ENCODE data around the gene SLC38A10. TPM values are rescaled to one million over a fixed set of nuclear protein-coding genes. Genes with fewer than 3 reads are reported as not detected.

SLC38A10 gene
- total and polyA plus RNA-seq, 2 experiments from 2014 or later: 58.6 to 133 TPM

- Histone ChIP-seq H3K9ac (peak overlapping the region; percentile 90), H4K20me1 (ENCODE audit: insufficient read depth) (no peaks in the 10 kb centered on the region; the same call in 1 of the 2 replicates), H3K36me3 (ENCODE audit: low read depth) (no peaks in the 10 kb centered on the region), H2AFZ (peak overlapping the region; percentile 80), H3K27ac (peak overlapping the region; percentile 53), H3K79me2 (ENCODE audit: insufficient read depth) (peaks cover 53% of the 10 kb centered on the region), H3K9me3 (ENCODE audit: low read depth) (no peaks in the 10 kb centered on the region), H3K4me1 (ENCODE audit: insufficient read depth) (peaks cover 17% of the 10 kb centered on the region), H3K4me3 (peak overlapping the region; percentile 78), H3K27me3 (replicated peaks; ENCODE audit: insufficient read depth) (no peaks in the 10 kb centered on the region), H3F3A (ENCODE audit: insufficient read depth) (peaks cover 8% of the 10 kb centered on the region), H3K9me2 (ENCODE audit: insufficient read depth) (no peaks in the 10 kb centered on the region), H3K4me2 (ENCODE audit: unreplicated experiment) (peak overlapping the region; percentile 80)
- TF ChIP-seq EZH2 (IDR thresholded peaks at IDR 0.05; ENCODE audit: insufficient read depth, poor library complexity, severe bottlenecking) (no peak), EZH2phosphoT487 (IDR thresholded peaks at IDR 0.05; ENCODE audit: insufficient read depth, low read depth) (no peak)
- WGBS, 2 experiments (ENCODE audit: low coverage in 1 of 2, low lambda C conversion rate in 2 of 2, missing lambda C conversion rate in 2 of 2): 1% methylated on average over 48 of the region's 48 CpGs
- in situ Hi-C loops (cut with MboI): no loop called here
- DNase-seq: peak; percentile 64
These were observed 536 bp downstream of the SLC38A10 start for GRCh38 chr17:81294512-81295030.

- no peak overlapping the region for H3K9ac ChIP-seq
- peaks cover 17% of the 10 kb centered on the region for H3K4me1 ChIP-seq (ENCODE audit: insufficient read depth)
- H3F3A ChIP-seq (ENCODE audit: insufficient read depth): peaks cover 8% of the 10 kb centered on the region
- H3K4me2 ChIP-seq (ENCODE audit: unreplicated experiment): no peak overlapping the region
- H3K4me3 ChIP-seq: no peak overlapping the region
- WGBS, 2 experiments (ENCODE audit: low coverage in 1 of 2, low lambda C conversion rate in 2 of 2, missing lambda C conversion rate in 2 of 2): 80% methylated on average over 12 of the region's 12 CpGs
- no peaks in the 10 kb centered on the region for H3K27me3 ChIP-seq (replicated peaks; ENCODE audit: insufficient read depth)
- H3K9me2 ChIP-seq (ENCODE audit: insufficient read depth): no peaks in the 10 kb centered on the region
- H4K20me1 ChIP-seq (ENCODE audit: insufficient read depth): no peaks in the 10 kb centered on the region; the same call in 1 of the 2 replicates
- DNase-seq: no peak
- no peak for TF ChIP-seq EZH2phosphoT487 (IDR thresholded peaks at IDR 0.05; ENCODE audit: insufficient read depth, low read depth)
- TF ChIP-seq EZH2 (IDR thresholded peaks at IDR 0.05; ENCODE audit: insufficient read depth, poor library complexity, severe bottlenecking): no peak
- H3K36me3 ChIP-seq (ENCODE audit: low read depth): no peaks in the 10 kb centered on the region
- H3K27ac ChIP-seq: no peak overlapping the region
- in situ Hi-C loops (cut with MboI): no loop called here
- peaks cover 75% of the 10 kb centered on the region for H3K79me2 ChIP-seq (ENCODE audit: insufficient read depth)
- H3K9me3 ChIP-seq (ENCODE audit: low read depth): no peaks in the 10 kb centered on the region
- no peak overlapping the region for H2AFZ ChIP-seq
These were observed 2.7 kb downstream of the SLC38A10 start for GRCh38 chr17:81292450-81292849.

- Histone ChIP-seq H2AFZ (no peak overlapping the region), H3K27ac (no peak overlapping the region), H3K9me3 (ENCODE audit: low read depth) (no peaks in the 10 kb centered on the region), H3K9me2 (ENCODE audit: insufficient read depth) (no peaks in the 10 kb centered on the region), H3K4me3 (no peak overlapping the region), H3F3A (ENCODE audit: insufficient read depth) (peaks cover 8% of the 10 kb centered on the region), H3K4me2 (ENCODE audit: unreplicated experiment) (no peak overlapping the region), H3K27me3 (replicated peaks; ENCODE audit: insufficient read depth) (no peaks in the 10 kb centered on the region), H3K36me3 (ENCODE audit: low read depth) (no peaks in the 10 kb centered on the region), H3K79me2 (ENCODE audit: insufficient read depth) (peaks cover 78% of the 10 kb centered on the region), H3K9ac (no peak overlapping the region), H3K4me1 (ENCODE audit: insufficient read depth) (peaks cover 17% of the 10 kb centered on the region), H4K20me1 (ENCODE audit: insufficient read depth) (no peaks in the 10 kb centered on the region; the same call in 1 of the 2 replicates)
- in situ Hi-C loops (cut with MboI): no loop called here
- TF ChIP-seq EZH2phosphoT487 (IDR thresholded peaks at IDR 0.05; ENCODE audit: insufficient read depth, low read depth) (no peak), EZH2 (IDR thresholded peaks at IDR 0.05; ENCODE audit: insufficient read depth, poor library complexity, severe bottlenecking) (no peak)
- DNase-seq: peak; percentile 78
- 46 to 51% methylated on average over 16 of the region's 16 CpGs for WGBS, 2 experiments (ENCODE audit: low coverage in 1 of 2, low lambda C conversion rate in 2 of 2, missing lambda C conversion rate in 2 of 2)
These were observed 3.4 kb downstream of the SLC38A10 start for GRCh38 chr17:81291662-81292061.

- no peak for TF ChIP-seq EZH2phosphoT487 (IDR thresholded peaks at IDR 0.05; ENCODE audit: insufficient read depth, low read depth)
- TF ChIP-seq EZH2 (IDR thresholded peaks at IDR 0.05; ENCODE audit: insufficient read depth, poor library complexity, severe bottlenecking): no peak
- DNase-seq: no peak
- H3K27ac ChIP-seq: no peak overlapping the region
- H3K4me1 ChIP-seq (ENCODE audit: insufficient read depth): peaks cover 12% of the 10 kb centered on the region; the same call in 1 of the 2 replicates
- H3K36me3 ChIP-seq (ENCODE audit: low read depth): no peaks in the 10 kb centered on the region
- H3K4me2 ChIP-seq (ENCODE audit: unreplicated experiment): no peak overlapping the region
- H3F3A ChIP-seq (ENCODE audit: insufficient read depth): peaks cover 8% of the 10 kb centered on the region
- H3K9ac ChIP-seq: no peak overlapping the region
- 95 to 96% methylated on average over 5 of the region's 5 CpGs for WGBS, 2 experiments (ENCODE audit: low coverage in 1 of 2, low lambda C conversion rate in 2 of 2, missing lambda C conversion rate in 2 of 2)
- in situ Hi-C loops (cut with MboI): no loop called here
- no peaks in the 10 kb centered on the region for H3K27me3 ChIP-seq (replicated peaks; ENCODE audit: insufficient read depth)
- no peaks in the 10 kb centered on the region for H3K9me2 ChIP-seq (ENCODE audit: insufficient read depth)
- no peak overlapping the region for H3K4me3 ChIP-seq
- H4K20me1 ChIP-seq (ENCODE audit: insufficient read depth): no peaks in the 10 kb centered on the region; the same call in 1 of the 2 replicates
- H3K9me3 ChIP-seq (ENCODE audit: low read depth): no peaks in the 10 kb centered on the region
- H2AFZ ChIP-seq: no peak overlapping the region
- peaks cover 90% of the 10 kb centered on the region for H3K79me2 ChIP-seq (ENCODE audit: insufficient read depth)
These were observed 4.9 kb downstream of the SLC38A10 start for GRCh38 chr17:81290230-81290629.
